Spleen (tissue), 11 donors: ENCODE results near the gene GRIN1. TPM values are rescaled to one million over a fixed set of nuclear protein-coding genes. Genes with fewer than 3 reads are reported as not detected.

Source experiments
- DNase-seq: peaks from one replicate; pipeline ENCODE4 v3.0.0-alpha.2; 2020
- H3K27ac ChIP-seq, 8 donors: fragments of 200-600 bp; sonication (generic) in 7 of 8; 1 replicate in 4 of 8; 2 replicates in 4 of 8; pipeline versions ENCODE4 v1.5.0 to v1.8.0; 2016 to 2021; ENCODE audit warnings: inconsistent platforms in 4 of 8, mild to moderate bottlenecking in 4 of 8, moderate library complexity in 1 of 8
- H3K27me3 ChIP-seq, 7 donors: fragments of 200-600 bp; sonication (generic) in 6 of 7; replicated peaks in 1 of 7; 1 replicate in 4 of 7; 2 replicates in 3 of 7; pipeline versions ENCODE4 v1.5.0 to v1.8.0; 2016 to 2021; ENCODE audit warnings: inconsistent platforms in 3 of 7, mild to moderate bottlenecking in 1 of 7
- H3K36me3 ChIP-seq, 6 donors: fragments of 200-600 bp; sonication (generic) in 5 of 6; 1 replicate in 4 of 6; 2 replicates in 2 of 6; pipeline versions ENCODE4 v1.5.0 to v1.8.0; 2016 to 2021; ENCODE audit warnings: inconsistent platforms in 2 of 6
- H3K4me1 ChIP-seq, 6 donors: fragments of 200-600 bp; sonication (generic) in 5 of 6; 1 replicate in 3 of 6; 2 replicates in 3 of 6; pipeline versions ENCODE4 v1.5.0 to v1.8.0; 2016 to 2021; ENCODE audit warnings: inconsistent platforms in 3 of 6
- H3K4me3 ChIP-seq, 8 donors: fragments of 200-600 bp; sonication (generic) in 7 of 8; 1 replicate in 4 of 8; 2 replicates in 4 of 8; pipeline versions ENCODE4 v1.5.0 to v1.8.0; 2016 to 2021; ENCODE audit warnings: inconsistent platforms in 4 of 8, mild to moderate bottlenecking in 4 of 8, moderate library complexity in 2 of 8
- H3K9me3 ChIP-seq, 8 donors: fragments of 200-600 bp; sonication (generic) in 7 of 8; 1 replicate in 4 of 8; 2 replicates in 4 of 8; pipeline versions ENCODE4 v1.5.0 to v1.8.0; 2016 to 2021; ENCODE audit warnings: inconsistent platforms in 4 of 8
- POLR2A ChIP-seq, 3 donors: fragments of 450-650 bp; IDR thresholded peaks; one replicate each; pipeline ENCODE4 v1.5.1; 2017; ENCODE audit warnings: antibody characterized with exemption in 3 of 3, mild to moderate bottlenecking in 1 of 3
- POLR2AphosphoS5 ChIP-seq, 3 donors: sonication (generic); formaldehyde crosslinking; IDR thresholded peaks; one replicate each; pipeline ENCODE4 v1.5.1; 2017; ENCODE audit warnings: antibody characterized with exemption in 3 of 3
- WGBS, 5 donors: extraction: QIAGEN DNeasy Blood & Tissue Kit in 3 of 5; methylation state at CpG; one replicate each; pipeline versions ENCODE4 v1.1.5 to v1.1.7; 2013 to 2018; 5-methylcytosine and 5-hydroxymethylcytosine counted together
- intact Hi-C: fragments of 100-400 bp; cut with DNase I; formaldehyde crosslinking; loops from one replicate; pipeline ENCODE4 v1.15.0; 2023; ENCODE audit warnings: low total_unique reads
- polyA plus RNA-seq, 3 donors: library from polyadenylated mRNA; stranded (reverse); fragments of 200-250 nt; gene quantifications; one replicate each; pipeline ENCODE4 v1.2.1, GENCODE V29; 2013
- total RNA-seq, 7 donors: library from RNA; depleted of rRNA in 3 of 7; stranded (reverse); fragments of >200 nt in 3 of 7; fragmentation: NEBNext Ultra II Directional in 4 of 7; extraction: Animal tissue kit (Norgen Biotek cat#: 25700) in 4 of 7; gene quantifications; one replicate each; pipeline versions ENCODE4 v1.1.0 to v1.2.1, GENCODE V29; 2016 to 2021
- TF ChIP-seq, protein P1 (sequence below), 11 experiments: fragments of 200-600 bp in 7 of 11; fragments of 450-650 bp in 4 of 11; sonication (generic) in 4 of 11; IDR thresholded peaks in 8 of 11; conservative IDR thresholded peaks in 3 of 11; 1 replicate in 7 of 11; 2 replicates in 4 of 11; pipeline versions ENCODE4 v1.4.0 to v1.8.0; 2016 to 2021; ENCODE audit warnings: antibody characterized with exemption in 11 of 11, inconsistent platforms in 4 of 11, mild to moderate bottlenecking in 1 of 11
- donor health status: healthy with polysubstance abuse.
- donor health status: DM: no; HTN: no; CAD: no; lungs with moderate emphysema.
- donor health status: DM: no; HTN: no; CAD: no.
- donor health status: Bipolar disorder and iron deficiency.
- donor health status: healthy.
- donor health status: DM: no; HTN: no; CAD: no.
- donor health status: DM: yes; HTN: yes; CAD: no.

The GRIN1 gene
- total and polyA plus RNA-seq, 10 donors = 0.03 to 0.70 (median 0.05) TPM; not detected in 6

DNA sequence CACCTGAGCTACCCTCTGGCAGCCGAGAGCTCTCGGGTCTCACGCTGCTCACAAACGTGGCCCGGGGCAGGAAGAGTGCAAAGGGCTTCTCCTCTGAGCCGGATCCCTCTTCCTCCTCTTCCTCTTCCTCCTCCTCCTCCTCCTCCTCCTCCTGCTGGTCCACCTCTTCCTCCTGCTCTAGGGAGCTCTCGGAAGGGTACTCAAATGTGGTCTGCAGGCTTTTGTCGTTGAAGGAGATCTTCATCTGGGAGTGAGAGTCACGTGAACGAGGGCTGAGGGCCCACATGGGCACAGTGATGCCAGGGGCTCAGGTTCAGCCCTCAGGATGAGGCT is 53.5 kb downstream of the GRIN1 start:
- Histone ChIP-seq H3K36me3 (peaks cover 0 to 32% (median 14%) of the 10 kb centered on the region in 6 donors), H3K27me3 (no peaks in the 10 kb centered on the region), H3K9me3 (no peaks in the 10 kb centered on the region), H3K27ac (peak overlapping the region in 1 of 8 donors; percentile 97), H3K4me1 (peaks cover 18 to 62% (median 32%) of the 10 kb centered on the region in 6 donors), H3K4me3 (no peak overlapping the region)
- 74 to 89% (median 79%) methylated on average over 10 of the region's 10 CpGs for WGBS, 5 donors
- TF ChIP-seq POLR2A (IDR thresholded peaks at IDR 0.05) (no peak), POLR2AphosphoS5 (IDR thresholded peaks at IDR 0.05) (no peak)
- TF ChIP-seq, protein P1, sequence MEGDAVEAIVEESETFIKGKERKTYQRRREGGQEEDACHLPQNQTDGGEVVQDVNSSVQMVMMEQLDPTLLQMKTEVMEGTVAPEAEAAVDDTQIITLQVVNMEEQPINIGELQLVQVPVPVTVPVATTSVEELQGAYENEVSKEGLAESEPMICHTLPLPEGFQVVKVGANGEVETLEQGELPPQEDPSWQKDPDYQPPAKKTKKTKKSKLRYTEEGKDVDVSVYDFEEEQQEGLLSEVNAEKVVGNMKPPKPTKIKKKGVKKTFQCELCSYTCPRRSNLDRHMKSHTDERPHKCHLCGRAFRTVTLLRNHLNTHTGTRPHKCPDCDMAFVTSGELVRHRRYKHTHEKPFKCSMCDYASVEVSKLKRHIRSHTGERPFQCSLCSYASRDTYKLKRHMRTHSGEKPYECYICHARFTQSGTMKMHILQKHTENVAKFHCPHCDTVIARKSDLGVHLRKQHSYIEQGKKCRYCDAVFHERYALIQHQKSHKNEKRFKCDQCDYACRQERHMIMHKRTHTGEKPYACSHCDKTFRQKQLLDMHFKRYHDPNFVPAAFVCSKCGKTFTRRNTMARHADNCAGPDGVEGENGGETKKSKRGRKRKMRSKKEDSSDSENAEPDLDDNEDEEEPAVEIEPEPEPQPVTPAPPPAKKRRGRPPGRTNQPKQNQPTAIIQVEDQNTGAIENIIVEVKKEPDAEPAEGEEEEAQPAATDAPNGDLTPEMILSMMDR (IDR thresholded peaks at IDR 0.05 in 8 of 11, conservative IDR thresholded peaks at IDR 0.05 in 3 of 11) = no peak
- intact Hi-C loops = no loop called here
- no peak for DNase-seq

GRCh38 chr9:137192859-137193258 is 53.9 kb downstream of the GRIN1 start:
- intact Hi-C loops = no loop called here
- Histone ChIP-seq H3K4me3 (no peak overlapping the region), H3K27me3 (no peaks in the 10 kb centered on the region), H3K9me3 (no peaks in the 10 kb centered on the region), H3K36me3 (peaks cover 0 to 30% (median 14%) of the 10 kb centered on the region in 6 donors), H3K4me1 (peaks cover 13 to 62% (median 31%) of the 10 kb centered on the region in 6 donors), H3K27ac (peak overlapping the region in 1 of 8 donors; percentile 97)
- DNase-seq = no peak
- WGBS, 5 donors = 70 to 91% (median 87%) methylated on average over 2 of the region's 2 CpGs; no CpG with 5 or more reads in 1 of the 5 donors
- TF ChIP-seq POLR2A (IDR thresholded peaks at IDR 0.05) (no peak), POLR2AphosphoS5 (IDR thresholded peaks at IDR 0.05) (no peak)
- TF ChIP-seq, protein P1 (IDR thresholded peaks at IDR 0.05 in 8 of 11, conservative IDR thresholded peaks at IDR 0.05 in 3 of 11) = no peak

DNA sequence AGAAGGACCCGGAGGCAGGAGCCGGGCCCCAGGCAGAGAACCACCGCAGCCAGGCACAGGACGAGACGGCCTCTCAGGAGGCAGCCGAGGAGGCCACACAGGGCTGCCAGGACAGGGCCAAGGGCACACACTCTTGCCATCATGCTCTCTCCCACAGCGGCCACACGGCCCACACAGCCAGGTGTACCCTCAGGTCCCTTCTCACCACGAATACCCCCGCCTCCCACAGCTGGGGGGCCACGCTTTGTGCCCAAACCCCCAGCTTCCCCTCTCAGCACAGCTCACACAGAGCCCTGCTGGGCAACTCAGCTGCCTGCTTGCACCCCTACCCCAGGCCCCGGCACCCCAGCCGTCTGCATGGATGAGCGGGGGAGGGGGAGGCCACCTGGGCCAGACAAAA is 54.8 kb downstream of the GRIN1 start:
- no peak for DNase-seq
- TF ChIP-seq POLR2A (IDR thresholded peaks at IDR 0.05) (no peak), POLR2AphosphoS5 (IDR thresholded peaks at IDR 0.05) (no peak)
- TF ChIP-seq, protein P1 (IDR thresholded peaks at IDR 0.05 in 8 of 11, conservative IDR thresholded peaks at IDR 0.05 in 3 of 11) = no peak
- peaks cover 0 to 30% (median 14%) of the 10 kb centered on the region in 6 donors for H3K36me3 ChIP-seq
- intact Hi-C loops = no loop called here
- H3K27me3 ChIP-seq = no peaks in the 10 kb centered on the region
- peaks cover 13 to 66% (median 37%) of the 10 kb centered on the region in 6 donors for H3K4me1 ChIP-seq
- 77 to 93% (median 89%) methylated on average over 8 to 14 of the region's 14 CpGs for WGBS, 5 donors
- no peak overlapping the region for H3K27ac ChIP-seq
- no peak overlapping the region for H3K4me3 ChIP-seq
- H3K9me3 ChIP-seq = no peaks in the 10 kb centered on the region

DNA sequence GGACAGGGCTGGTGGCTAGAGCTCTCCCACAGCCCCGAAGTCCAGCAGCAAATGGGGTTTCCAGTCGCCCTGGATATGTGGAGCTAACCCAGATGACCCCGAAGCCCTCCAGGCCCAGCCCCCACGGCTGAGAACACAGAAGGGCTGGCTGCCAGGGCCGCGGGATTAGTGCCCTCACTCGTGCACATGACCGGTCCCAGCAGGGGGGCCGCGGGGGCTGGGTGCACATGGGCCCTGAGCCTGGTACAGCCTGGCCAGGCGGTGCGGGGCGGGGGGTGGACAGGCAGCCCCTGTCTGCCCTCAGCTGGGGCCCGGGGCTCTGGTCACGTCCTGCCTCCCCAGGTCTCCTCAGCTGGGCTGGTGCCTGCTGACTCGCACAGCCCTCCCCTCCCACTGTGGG is 55.4 kb downstream of the GRIN1 start:
- H3K4me3 ChIP-seq = no peak overlapping the region
- H3K4me1 ChIP-seq = peaks cover 15 to 66% (median 39%) of the 10 kb centered on the region in 6 donors
- peaks cover 0 to 30% (median 14%) of the 10 kb centered on the region in 6 donors for H3K36me3 ChIP-seq
- TF ChIP-seq, protein P1 (IDR thresholded peaks at IDR 0.05 in 8 of 11, conservative IDR thresholded peaks at IDR 0.05 in 3 of 11) = no peak
- TF ChIP-seq POLR2A (IDR thresholded peaks at IDR 0.05) (no peak), POLR2AphosphoS5 (IDR thresholded peaks at IDR 0.05) (no peak)
- WGBS, 5 donors = 75 to 91% (median 86%) methylated on average over 14 to 16 of the region's 16 CpGs; no CpG with 5 or more reads in 1 of the 5 donors
- H3K9me3 ChIP-seq = no peaks in the 10 kb centered on the region
- peaks cover 0 to 4% (median 0%) of the 10 kb centered on the region in 7 donors for H3K27me3 ChIP-seq
- no peak for DNase-seq
- no peak overlapping the region for H3K27ac ChIP-seq
- intact Hi-C loops = no loop called here
